Astrocyte (in vitro differentiated cells and primary cell): Measurements from ENCODE around the gene ATP10A. TPM values are rescaled to one million over a fixed set of nuclear protein-coding genes. Genes with fewer than 3 reads are reported as not detected.

Source experiments
- DNase-seq: peaks from one replicate; pipeline ENCODE4 v3.0.0-alpha.2; 2010; ENCODE audit warnings: low read depth
- FAIRE-seq: peaks from 2 replicates; lab custom pipeline; 2011; peaks lifted over from hg19 to GRCh38; lab: Jason Lieb, UNC
- H2AFZ ChIP-seq: 2 replicates; pipeline ENCODE4 v1.6.0; 2012; ENCODE audit warnings: low read depth, low read length, inconsistent platforms
- H3K27ac ChIP-seq: 2 replicates; pipeline ENCODE4 v1.5.1; 2011; ENCODE audit warnings: low read depth, low read length, inconsistent platforms
- H3K27me3 ChIP-seq: 2 replicates; pipeline ENCODE4 v1.6.0; 2011; ENCODE audit warnings: low read length, inconsistent platforms; ENCODE audit not compliant: insufficient read depth
- H3K36me3 ChIP-seq: 2 replicates; pipeline ENCODE4 v1.5.1; 2011; ENCODE audit warnings: low read length, inconsistent platforms; ENCODE audit not compliant: insufficient read depth
- H3K4me1 ChIP-seq: 2 replicates; pipeline ENCODE4 v1.5.1; 2011; ENCODE audit warnings: low read length, inconsistent platforms; ENCODE audit not compliant: insufficient read depth
- H3K4me2 ChIP-seq: 2 replicates; pipeline ENCODE4 v1.6.0; 2012; ENCODE audit warnings: low read length, inconsistent platforms
- H3K4me3 ChIP-seq: 2 replicates; pipeline ENCODE4 v1.5.1; 2011; ENCODE audit warnings: low read depth, mild to moderate bottlenecking, low read length, inconsistent platforms; ENCODE audit not compliant: insufficient read depth
- H3K79me2 ChIP-seq: 2 replicates; pipeline ENCODE4 v1.6.0; 2012; ENCODE audit warnings: mild to moderate bottlenecking, low read length, inconsistent platforms; ENCODE audit not compliant: insufficient read depth
- H3K9ac ChIP-seq: 2 replicates; pipeline ENCODE4 v1.6.0; 2012; ENCODE audit warnings: mild to moderate bottlenecking, low read length, inconsistent platforms
- H3K9me3 ChIP-seq: 2 replicates; pipeline ENCODE4 v1.5.1; 2012; ENCODE audit warnings: low read depth, mild to moderate bottlenecking, low read length, inconsistent platforms; ENCODE audit not compliant: insufficient read depth
- H4K20me1 ChIP-seq: 2 replicates; pipeline ENCODE4 v1.6.0; 2012; ENCODE audit warnings: low read length, inconsistent platforms; ENCODE audit not compliant: insufficient read depth
- H3K27ac Mint-ChIP-seq: one replicate; pipeline ENCODE4 v1.8.0; 2021; ENCODE audit warnings: mild to moderate bottlenecking, mixed read lengths; ENCODE audit not compliant: unreplicated experiment
- H3K27me3 Mint-ChIP-seq: one replicate; pipeline ENCODE4 v1.8.0; 2021; ENCODE audit warnings: low read depth, mixed read lengths; ENCODE audit not compliant: unreplicated experiment
- H3K36me3 Mint-ChIP-seq: one replicate; pipeline ENCODE4 v1.8.0; 2021; ENCODE audit warnings: low read depth, mixed read lengths; ENCODE audit not compliant: unreplicated experiment
- H3K4me1 Mint-ChIP-seq: one replicate; pipeline ENCODE4 v1.8.0; 2021; ENCODE audit warnings: low read depth, mixed read lengths; ENCODE audit not compliant: unreplicated experiment
- H3K4me3 Mint-ChIP-seq: one replicate; pipeline ENCODE4 v1.8.0; 2021; ENCODE audit warnings: mild to moderate bottlenecking, moderate library complexity, mixed read lengths; ENCODE audit not compliant: unreplicated experiment
- H3K9me3 Mint-ChIP-seq: one replicate; pipeline ENCODE4 v1.8.0; 2021; ENCODE audit warnings: mild to moderate bottlenecking, mixed read lengths; ENCODE audit not compliant: unreplicated experiment
- EZH2 ChIP-seq: IDR thresholded peaks from 2 replicates; pipeline ENCODE4 v1.6.1; 2012; ENCODE audit warnings: mild to moderate bottlenecking, low read length, inconsistent platforms; ENCODE audit not compliant: insufficient read depth
- total RNA-seq: library from RNA; stranded (reverse); gene quantifications from 2 replicates; pipeline ENCODE4 v1.2.1, GENCODE V29; 2021
- TF ChIP-seq, protein P1 (sequence below): IDR thresholded peaks from 2 replicates; pipeline ENCODE4 v1.5.1; 2011; ENCODE audit warnings: low read depth, mild to moderate bottlenecking, inconsistent platforms, low read length, moderate library complexity; ENCODE audit not compliant: insufficient read depth

ATP10A gene
- total RNA-seq, 1 donor from 2014 or later, result 21.1 TPM

GRCh38 chr15:25718169-25718536 lies 145.0 kb downstream of the ATP10A start:
- H3K79me2 ChIP-seq, result no peaks in the 10 kb centered on the region
- H3K4me3 Mint-ChIP-seq, result no peak overlapping the region
- H3K4me1 Mint-ChIP-seq, result no peaks in the 10 kb centered on the region
- no peaks in the 10 kb centered on the region for H3K27me3 ChIP-seq
- H3K9me3 ChIP-seq, result no peaks in the 10 kb centered on the region
- H2AFZ ChIP-seq, result peak overlapping the region; percentile 38
- no peak for TF ChIP-seq EZH2
- TF ChIP-seq, protein P1, sequence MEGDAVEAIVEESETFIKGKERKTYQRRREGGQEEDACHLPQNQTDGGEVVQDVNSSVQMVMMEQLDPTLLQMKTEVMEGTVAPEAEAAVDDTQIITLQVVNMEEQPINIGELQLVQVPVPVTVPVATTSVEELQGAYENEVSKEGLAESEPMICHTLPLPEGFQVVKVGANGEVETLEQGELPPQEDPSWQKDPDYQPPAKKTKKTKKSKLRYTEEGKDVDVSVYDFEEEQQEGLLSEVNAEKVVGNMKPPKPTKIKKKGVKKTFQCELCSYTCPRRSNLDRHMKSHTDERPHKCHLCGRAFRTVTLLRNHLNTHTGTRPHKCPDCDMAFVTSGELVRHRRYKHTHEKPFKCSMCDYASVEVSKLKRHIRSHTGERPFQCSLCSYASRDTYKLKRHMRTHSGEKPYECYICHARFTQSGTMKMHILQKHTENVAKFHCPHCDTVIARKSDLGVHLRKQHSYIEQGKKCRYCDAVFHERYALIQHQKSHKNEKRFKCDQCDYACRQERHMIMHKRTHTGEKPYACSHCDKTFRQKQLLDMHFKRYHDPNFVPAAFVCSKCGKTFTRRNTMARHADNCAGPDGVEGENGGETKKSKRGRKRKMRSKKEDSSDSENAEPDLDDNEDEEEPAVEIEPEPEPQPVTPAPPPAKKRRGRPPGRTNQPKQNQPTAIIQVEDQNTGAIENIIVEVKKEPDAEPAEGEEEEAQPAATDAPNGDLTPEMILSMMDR, result no peak
- no peak overlapping the region for H3K27ac ChIP-seq
- no peaks in the 10 kb centered on the region for H3K27me3 Mint-ChIP-seq
- H3K36me3 ChIP-seq, result peaks cover 3% of the 10 kb centered on the region
- H3K9ac ChIP-seq, result peak overlapping the region; percentile 25
- no peak overlapping the region for H3K27ac Mint-ChIP-seq
- FAIRE-seq (no peak), DNase-seq (no peak)
- H3K4me2 ChIP-seq, result peak overlapping the region; percentile 58
- H3K9me3 Mint-ChIP-seq, result no peaks in the 10 kb centered on the region
- no peak overlapping the region for H3K4me3 ChIP-seq
- peaks cover 11% of the 10 kb centered on the region for H3K4me1 ChIP-seq
- no peaks in the 10 kb centered on the region for H4K20me1 ChIP-seq
- H3K36me3 Mint-ChIP-seq, result peaks cover 28% of the 10 kb centered on the region

DNA sequence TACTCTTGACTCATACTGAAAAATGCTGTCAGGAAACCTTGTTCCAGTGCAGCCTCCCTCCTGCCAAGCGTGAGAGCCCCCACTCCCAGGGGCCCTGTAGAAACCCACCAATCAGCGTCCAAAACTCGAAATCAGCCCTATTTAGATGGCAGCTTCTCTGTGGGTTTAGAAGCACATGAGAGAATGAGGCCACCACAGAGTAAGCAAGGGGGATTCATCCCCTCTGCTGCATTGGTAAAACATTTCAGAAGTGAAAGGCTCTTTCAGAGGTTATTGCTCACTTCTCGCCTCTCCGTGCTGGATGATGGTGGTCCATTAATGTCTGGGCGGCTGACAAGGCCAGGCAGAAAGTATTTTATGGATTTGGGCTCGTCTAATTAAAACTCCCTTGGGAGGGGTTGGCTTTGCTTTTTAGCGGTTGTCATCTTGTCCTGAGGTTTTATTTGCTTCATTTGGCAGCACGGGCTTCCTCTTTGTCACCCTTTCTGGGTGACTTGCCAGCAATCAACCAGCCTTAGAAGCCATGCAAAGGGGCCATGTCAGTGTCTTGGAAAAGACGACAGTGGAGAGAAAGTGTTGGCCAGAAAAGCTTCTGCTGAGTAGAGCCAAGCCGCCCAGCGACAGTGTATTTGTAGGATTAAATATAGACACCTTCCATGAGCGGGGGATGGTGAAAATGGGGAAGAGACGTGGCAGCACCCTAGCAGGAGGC lies 145.5 kb downstream of the ATP10A start:
- FAIRE-seq (peak; percentile 32), DNase-seq (peak; percentile 60)
- Histone ChIP-seq H3K27ac (no peak overlapping the region), H3K36me3 (peaks cover 3% of the 10 kb centered on the region), H3K79me2 (no peaks in the 10 kb centered on the region), H3K9ac (peak overlapping the region; percentile 25), H3K4me3 (no peak overlapping the region), H3K4me2 (peak overlapping the region; percentile 58), H2AFZ (peak overlapping the region; percentile 38), H3K4me1 (peaks cover 11% of the 10 kb centered on the region), H4K20me1 (no peaks in the 10 kb centered on the region), H3K9me3 (no peaks in the 10 kb centered on the region), H3K27me3 (no peaks in the 10 kb centered on the region)
- Mint-ChIP-seq H3K27me3 (no peaks in the 10 kb centered on the region), H3K36me3 (peaks cover 28% of the 10 kb centered on the region), H3K27ac (no peak overlapping the region), H3K4me1 (no peaks in the 10 kb centered on the region), H3K4me3 (no peak overlapping the region), H3K9me3 (no peaks in the 10 kb centered on the region)
- TF ChIP-seq, protein P1, result no peak
- no peak for TF ChIP-seq EZH2

GRCh38 chr15:25717127-25717456 lies 146.0 kb downstream of the ATP10A start:
- H3K27me3 ChIP-seq, result no peaks in the 10 kb centered on the region
- Mint-ChIP-seq H3K4me3 (no peak overlapping the region), H3K27me3 (peaks cover 2% of the 10 kb centered on the region), H3K36me3 (peaks cover 27% of the 10 kb centered on the region), H3K9me3 (peaks cover 2% of the 10 kb centered on the region), H3K27ac (no peak overlapping the region), H3K4me1 (no peaks in the 10 kb centered on the region)
- TF ChIP-seq EZH2, result no peak
- TF ChIP-seq, protein P1, result no peak
- H3K79me2 ChIP-seq, result no peaks in the 10 kb centered on the region
- H3K4me2 ChIP-seq, result no peak overlapping the region
- no peak overlapping the region for H3K9ac ChIP-seq
- H3K9me3 ChIP-seq, result no peaks in the 10 kb centered on the region
- H4K20me1 ChIP-seq, result no peaks in the 10 kb centered on the region
- DNase-seq (no peak), FAIRE-seq (no peak)
- peaks cover 5% of the 10 kb centered on the region for H3K36me3 ChIP-seq
- H3K4me3 ChIP-seq, result no peak overlapping the region
- no peak overlapping the region for H3K27ac ChIP-seq
- H2AFZ ChIP-seq, result no peak overlapping the region
- peaks cover 11% of the 10 kb centered on the region for H3K4me1 ChIP-seq
